LNCAP (cell line): ENCODE measurements around the gene C1QTNF3.

Experiments used
- CTCF ChIP-seq: fragments of 450-650 bp; IDR thresholded peaks from 2 replicates; pipeline ENCODE4 v1.5.1; 2017; ENCODE audit warnings: mild to moderate bottlenecking

C1QTNF3 gene

DNA sequence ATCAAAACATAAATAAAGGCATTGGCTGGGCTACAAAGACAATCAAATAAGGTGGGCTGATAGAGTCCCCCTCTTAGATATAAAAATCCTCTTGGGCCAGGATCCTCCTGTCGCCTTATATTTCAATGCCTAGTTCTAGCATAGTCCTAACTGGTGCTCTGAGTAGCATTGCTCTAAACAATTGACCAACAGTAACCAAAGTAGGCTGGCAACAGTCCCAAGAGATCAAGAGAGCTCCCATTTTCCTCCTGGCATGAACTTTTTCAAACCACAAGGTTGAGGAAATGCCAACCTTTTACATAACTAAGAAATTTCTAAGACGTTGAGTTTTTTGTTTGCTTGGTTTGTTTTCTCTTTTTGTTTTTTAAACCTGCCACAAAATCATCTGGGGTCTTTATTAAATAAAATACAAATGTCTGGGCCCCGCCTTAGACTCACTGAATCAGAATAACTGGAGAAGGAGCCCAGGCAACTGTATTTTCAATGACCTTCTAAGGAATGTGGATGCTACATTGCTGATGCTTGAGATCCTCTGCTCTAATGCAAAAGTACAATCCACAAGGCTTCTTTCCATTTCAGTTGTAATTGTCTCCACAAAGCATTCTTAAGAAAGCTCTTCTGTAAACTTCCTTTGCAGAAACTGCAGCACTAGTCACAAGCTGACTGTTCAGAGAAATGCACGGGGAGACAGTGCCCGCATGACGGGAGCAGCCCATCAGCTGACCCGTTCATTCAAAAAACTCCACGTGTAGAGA, 61.4 kb downstream of the C1QTNF3 start:
- TF ChIP-seq CTCF, result no peak

- TF ChIP-seq CTCF, result no peak
These were observed 63.0 kb downstream of the C1QTNF3 start for GRCh38 chr5:33980030-33980429.

GRCh38 chr5:33978306-33978705, 64.7 kb downstream of the C1QTNF3 start:
- no peak for TF ChIP-seq CTCF

- TF ChIP-seq CTCF, result no peak
These were observed 66.7 kb downstream of the C1QTNF3 start for GRCh38 chr5:33976307-33976706.

DNA sequence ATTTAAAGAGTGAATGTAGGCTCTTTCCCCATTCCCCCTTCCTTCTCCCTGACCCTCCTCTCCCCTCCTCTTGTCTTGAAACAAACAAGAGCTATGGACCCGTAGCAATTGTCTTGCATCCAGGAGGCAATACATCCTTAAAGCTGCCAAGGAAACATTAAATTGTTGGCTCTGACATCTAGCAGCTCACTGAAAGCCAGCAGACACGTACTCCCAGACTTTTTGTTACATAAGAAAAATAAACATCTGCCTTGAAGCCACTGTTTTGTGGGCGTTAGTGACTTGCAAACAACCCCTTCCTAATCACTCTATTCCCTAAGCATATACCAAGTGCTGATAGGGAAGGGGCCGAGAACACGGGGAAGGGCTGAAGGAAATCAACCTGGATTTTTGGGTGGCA, 67.2 kb downstream of the C1QTNF3 start:
- TF ChIP-seq CTCF, result no peak

DNA sequence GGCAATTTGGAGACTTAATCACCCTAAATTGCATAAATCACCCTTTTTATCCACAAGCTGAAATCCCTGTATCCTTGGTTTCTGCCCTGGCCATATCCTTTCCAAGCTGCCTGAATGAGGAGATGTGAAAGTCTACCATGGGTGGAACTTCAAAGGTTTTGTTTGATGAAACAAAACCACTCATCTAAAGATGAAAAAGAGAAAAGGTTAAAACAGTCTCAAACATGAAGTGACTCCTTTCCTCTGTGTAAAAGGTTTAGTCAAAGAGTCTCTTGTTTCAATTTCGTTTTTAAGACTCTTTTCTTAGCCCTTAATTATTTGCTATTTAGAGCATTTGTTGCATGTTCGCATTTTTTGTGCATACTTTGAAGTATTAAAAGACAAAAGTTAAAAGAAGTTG, 69.7 kb downstream of the C1QTNF3 start:
- no peak for TF ChIP-seq CTCF

DNA sequence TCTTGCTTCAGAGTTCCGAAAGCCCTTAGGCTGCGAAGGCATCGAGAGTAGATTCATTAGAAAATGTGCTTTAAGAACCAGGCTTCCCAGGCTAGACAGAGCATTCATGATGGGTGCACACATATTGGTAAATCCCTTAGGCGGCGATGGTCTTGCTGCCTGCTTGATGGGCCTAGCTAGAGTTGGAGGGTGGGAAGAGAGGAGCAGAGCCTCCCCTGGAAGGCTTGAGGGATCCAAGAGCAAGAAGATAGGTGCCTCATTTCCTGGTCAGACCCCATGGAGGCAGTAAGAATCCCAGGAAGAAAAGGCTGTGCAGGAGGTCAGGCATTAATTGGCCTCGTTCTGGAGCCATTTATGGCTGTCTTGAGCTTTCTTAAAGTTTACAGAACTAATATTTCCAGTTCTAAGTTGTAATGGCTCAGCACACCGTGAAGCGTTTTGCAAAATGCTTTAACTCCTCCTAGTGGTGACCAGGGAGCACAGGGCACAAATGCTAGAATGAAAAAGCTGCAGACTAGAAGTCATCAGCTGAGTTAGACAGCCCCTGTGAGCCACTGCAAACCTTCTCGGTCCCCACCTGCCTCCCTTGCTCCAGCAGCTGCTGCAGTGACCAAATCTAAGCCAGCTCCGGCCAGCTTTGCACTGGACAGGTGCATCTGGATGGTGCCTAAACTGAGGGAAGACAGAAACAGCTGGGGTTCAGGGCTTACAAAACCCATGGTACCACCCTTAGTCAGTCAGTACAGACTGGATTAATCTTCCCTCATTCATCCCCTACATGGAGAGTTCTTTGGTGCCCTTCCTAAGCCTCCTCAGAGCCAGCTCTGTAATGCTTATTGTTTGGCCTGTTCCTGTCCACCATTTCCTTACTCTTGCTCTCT, 73.2 kb downstream of the C1QTNF3 start:
- peak; percentile 81 for TF ChIP-seq CTCF
